Pancreas (tissue), 10 donors: ENCODE results near the gene TP63. TPM values are rescaled to one million over a fixed set of nuclear protein-coding genes. Genes with fewer than 3 reads are reported as not detected.

Experiments
- ATAC-seq, 4 donors: fragments of 200-7000 bp; cut with Tn5 transposase; one replicate each; pipeline versions ENCODE4 v1.8.0 to v1.9.1; 2020; ENCODE audit warnings: mild to moderate bottlenecking in 4 of 4, moderate library complexity in 4 of 4
- DNase-seq, 6 donors: peaks; one replicate each; pipeline ENCODE4 v3.0.0-alpha.2; 2020
- FAIRE-seq: peaks from 2 replicates; lab custom pipeline; 2012; peaks lifted over from hg19 to GRCh38; lab: Jason Lieb, UNC
- H3K27ac ChIP-seq, 4 donors: fragments of 200-600 bp; sonication (generic); 1 replicate in 3 of 4; 2 replicates in 1 of 4; pipeline versions ENCODE4 v1.5.0 to v1.8.0; 2020
- H3K27me3 ChIP-seq, 4 donors: fragments of 200-600 bp; one replicate each; pipeline ENCODE4 v1.8.0; 2021
- H3K36me3 ChIP-seq, 3 donors: fragments of 200-600 bp; sonication (generic) in 1 of 3; one replicate each; pipeline versions ENCODE4 v1.5.0 to v1.8.0; 2020 to 2021
- H3K4me1 ChIP-seq, 3 donors: fragments of 200-600 bp; one replicate each; pipeline ENCODE4 v1.8.0; 2021
- H3K4me3 ChIP-seq, 4 donors: fragments of 200-600 bp; sonication (generic) in 2 of 4; one replicate each; pipeline versions ENCODE4 v1.5.0 to v1.8.0; 2020 to 2021
- H3K9me3 ChIP-seq, 4 donors: fragments of 200-600 bp; one replicate each; pipeline ENCODE4 v1.8.0; 2021
- WGBS, 2 donors: extraction: QIAGEN DNeasy Blood & Tissue Kit; methylation state at CpG; one replicate each; pipeline ENCODE4 v1.1.7; 2013; 5-methylcytosine and 5-hydroxymethylcytosine counted together
- intact Hi-C, 3 donors: fragments of 100-400 bp; cut with DNase I; formaldehyde crosslinking; loops; one replicate each; pipeline versions ENCODE4 v1.11.1 to v1.14.2; 2022
- polyA plus RNA-seq, 2 donors: library from polyadenylated mRNA; stranded (reverse); fragments of 200-250 nt; gene quantifications; one replicate each; pipeline ENCODE4 v1.2.3, GENCODE V29; 2013
- total RNA-seq, 6 donors: library from RNA; stranded (reverse); fragmentation: NEBNext Ultra II Directional in 4 of 6; extraction: Animal tissue kit (Norgen Biotek cat#: 25700) in 4 of 6; gene quantifications; one replicate each; pipeline versions ENCODE4 v1.2.1 to v1.2.4, GENCODE V29; 2021 to 2023
- TF ChIP-seq, protein P1 (sequence below), 4 donors: fragments of 200-600 bp; sonication (generic) in 3 of 4; IDR thresholded peaks; one replicate each; pipeline versions ENCODE4 v1.5.0 to v1.8.0; 2021; ENCODE audit warnings: antibody characterized with exemption in 4 of 4
- donor health status: healthy with polysubstance abuse.
- donor health status: DM: no; HTN: no; CAD: no; lungs with moderate emphysema.
- donor health status: DM: no; HTN: no; CAD: no.
- donor health status: control.
- donor health status: control.
- donor health status: Bipolar disorder and iron deficiency.
- donor health status: DM: yes; HTN: yes; CAD: no.
- donor health status: DM: no; HTN: no; CAD: no.
- donor health status: DM: no; HTN: no; CAD: no.
- donor health status: DM: yes; HTN: yes; CAD: no.

The TP63 gene
- total and polyA plus RNA-seq, 8 donors, result 0.02 to 0.47 (median 0.06) TPM; not detected in 3

DNA sequence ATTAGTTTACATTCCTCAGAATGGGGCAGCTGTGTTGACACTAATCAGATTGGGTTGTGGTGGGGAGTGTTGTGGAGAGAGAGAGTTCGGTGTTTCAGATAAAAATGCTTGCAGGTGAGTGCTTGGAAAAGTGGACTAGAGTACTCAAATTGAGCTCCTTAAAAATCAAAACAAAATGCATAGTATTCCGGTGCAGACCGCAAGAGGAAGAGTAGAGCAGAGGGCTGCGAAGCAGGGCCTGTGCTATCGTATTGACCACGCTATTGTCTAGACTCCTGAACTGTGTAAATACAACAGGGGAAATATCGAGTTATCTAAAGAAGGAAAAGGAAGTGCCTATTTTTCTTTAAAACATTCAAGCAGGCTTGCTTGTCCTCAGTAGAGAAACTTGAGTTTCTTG, 159.5 kb downstream of the TP63 start:
- intact Hi-C loops, result no loop called here
- Histone ChIP-seq H3K4me3 (no peak overlapping the region), H3K9me3 (no peaks in the 10 kb centered on the region), H3K36me3 (no peaks in the 10 kb centered on the region), H3K4me1 (peaks cover 0 to 3% (median 0%) of the 10 kb centered on the region in 3 donors), H3K27ac (no peak overlapping the region), H3K27me3 (no peaks in the 10 kb centered on the region)
- FAIRE-seq (no peak), DNase-seq (no peak), ATAC-seq (peak in 3 of 4 donors; percentile 46 to 66 (median 64))
- TF ChIP-seq, protein P1, sequence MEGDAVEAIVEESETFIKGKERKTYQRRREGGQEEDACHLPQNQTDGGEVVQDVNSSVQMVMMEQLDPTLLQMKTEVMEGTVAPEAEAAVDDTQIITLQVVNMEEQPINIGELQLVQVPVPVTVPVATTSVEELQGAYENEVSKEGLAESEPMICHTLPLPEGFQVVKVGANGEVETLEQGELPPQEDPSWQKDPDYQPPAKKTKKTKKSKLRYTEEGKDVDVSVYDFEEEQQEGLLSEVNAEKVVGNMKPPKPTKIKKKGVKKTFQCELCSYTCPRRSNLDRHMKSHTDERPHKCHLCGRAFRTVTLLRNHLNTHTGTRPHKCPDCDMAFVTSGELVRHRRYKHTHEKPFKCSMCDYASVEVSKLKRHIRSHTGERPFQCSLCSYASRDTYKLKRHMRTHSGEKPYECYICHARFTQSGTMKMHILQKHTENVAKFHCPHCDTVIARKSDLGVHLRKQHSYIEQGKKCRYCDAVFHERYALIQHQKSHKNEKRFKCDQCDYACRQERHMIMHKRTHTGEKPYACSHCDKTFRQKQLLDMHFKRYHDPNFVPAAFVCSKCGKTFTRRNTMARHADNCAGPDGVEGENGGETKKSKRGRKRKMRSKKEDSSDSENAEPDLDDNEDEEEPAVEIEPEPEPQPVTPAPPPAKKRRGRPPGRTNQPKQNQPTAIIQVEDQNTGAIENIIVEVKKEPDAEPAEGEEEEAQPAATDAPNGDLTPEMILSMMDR (IDR thresholded peaks at IDR 0.05), result no peak
- WGBS, 2 donors, result 22% methylated on average over 7 of the region's 7 CpGs

DNA sequence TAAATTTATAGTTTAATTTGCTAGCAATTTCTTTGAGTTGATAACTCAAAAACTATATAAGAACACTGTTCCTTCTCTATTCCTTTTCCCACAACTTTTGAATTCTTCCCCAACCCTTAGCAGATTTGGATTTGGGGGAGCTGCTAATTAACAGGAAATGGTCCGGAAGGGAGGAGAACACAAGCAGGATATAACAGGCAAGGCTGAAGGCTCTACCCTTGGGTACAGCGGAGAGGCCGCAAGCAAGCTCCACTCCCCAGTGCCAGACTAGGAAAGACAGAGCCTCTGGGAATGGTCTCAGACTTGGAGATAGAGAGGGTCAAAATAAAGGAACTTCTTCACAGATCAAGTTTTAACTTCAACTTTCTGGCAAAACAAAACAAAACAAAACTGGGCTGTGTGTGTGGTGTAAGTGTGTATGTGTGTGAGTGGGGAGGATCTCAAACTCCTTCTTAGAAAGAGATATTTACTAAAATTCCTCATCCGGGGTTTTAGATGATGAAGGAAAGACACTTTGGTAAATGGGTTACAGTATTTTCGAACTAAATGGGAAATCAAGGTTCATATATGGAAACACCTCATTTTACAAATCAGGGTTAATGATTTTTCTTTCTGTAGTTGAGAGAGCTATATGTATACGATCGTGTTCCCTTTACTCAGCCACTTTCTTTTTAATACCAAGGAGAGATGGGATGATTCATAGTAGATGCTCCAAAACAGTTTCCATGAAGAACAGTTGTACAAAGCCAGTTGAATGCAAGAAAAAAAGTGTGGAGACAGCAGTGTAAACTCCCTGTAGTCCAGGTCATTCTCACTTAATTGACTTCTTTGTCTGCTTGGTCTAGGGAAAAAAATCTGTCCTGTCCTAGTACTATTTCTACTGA, 161.1 kb downstream of the TP63 start:
- FAIRE-seq (no peak), ATAC-seq (no peak), DNase-seq (no peak)
- intact Hi-C loops, result no loop called here
- TF ChIP-seq, protein P1 (IDR thresholded peaks at IDR 0.05), result no peak
- no peak overlapping the region for H3K4me3 ChIP-seq
- H3K9me3 ChIP-seq, result no peaks in the 10 kb centered on the region
- 78 to 84% methylated on average over 7 of the region's 7 CpGs for WGBS, 2 donors
- H3K4me1 ChIP-seq, result peaks cover 0 to 3% (median 0%) of the 10 kb centered on the region in 3 donors
- H3K27ac ChIP-seq, result no peak overlapping the region
- H3K27me3 ChIP-seq, result no peaks in the 10 kb centered on the region
- no peaks in the 10 kb centered on the region for H3K36me3 ChIP-seq

DNA sequence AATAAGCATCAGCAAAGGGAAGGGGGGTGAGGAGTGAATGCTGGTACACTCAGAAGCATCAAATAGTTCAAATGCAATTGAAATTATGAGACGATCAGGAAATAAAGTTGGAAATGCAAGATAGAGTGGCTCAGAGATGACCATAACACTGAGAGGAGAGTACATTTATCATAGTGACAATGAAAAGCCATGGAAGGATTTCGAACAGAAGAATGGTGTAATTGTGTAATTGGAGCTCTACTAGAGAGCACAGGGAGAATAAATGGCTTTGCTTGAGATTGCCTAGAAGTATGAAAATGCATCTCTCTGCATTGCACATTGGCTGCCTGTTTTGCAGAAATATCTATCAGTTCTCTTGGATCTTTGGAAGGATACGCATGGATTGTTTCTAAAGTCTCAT, 163.3 kb downstream of the TP63 start:
- TF ChIP-seq, protein P1 (IDR thresholded peaks at IDR 0.05), result no peak
- DNase-seq, result no peak
- H3K36me3 ChIP-seq, result no peaks in the 10 kb centered on the region
- intact Hi-C loops, result no loop called here
- H3K4me3 ChIP-seq, result no peak overlapping the region
- ATAC-seq, result no peak
- peaks cover 0 to 3% (median 0%) of the 10 kb centered on the region in 3 donors for H3K4me1 ChIP-seq
- H3K9me3 ChIP-seq, result no peaks in the 10 kb centered on the region
- FAIRE-seq, result no peak
- 55 to 57% methylated on average over 3 of the region's 3 CpGs for WGBS, 2 donors
- H3K27ac ChIP-seq, result no peak overlapping the region
- H3K27me3 ChIP-seq, result no peaks in the 10 kb centered on the region

DNA sequence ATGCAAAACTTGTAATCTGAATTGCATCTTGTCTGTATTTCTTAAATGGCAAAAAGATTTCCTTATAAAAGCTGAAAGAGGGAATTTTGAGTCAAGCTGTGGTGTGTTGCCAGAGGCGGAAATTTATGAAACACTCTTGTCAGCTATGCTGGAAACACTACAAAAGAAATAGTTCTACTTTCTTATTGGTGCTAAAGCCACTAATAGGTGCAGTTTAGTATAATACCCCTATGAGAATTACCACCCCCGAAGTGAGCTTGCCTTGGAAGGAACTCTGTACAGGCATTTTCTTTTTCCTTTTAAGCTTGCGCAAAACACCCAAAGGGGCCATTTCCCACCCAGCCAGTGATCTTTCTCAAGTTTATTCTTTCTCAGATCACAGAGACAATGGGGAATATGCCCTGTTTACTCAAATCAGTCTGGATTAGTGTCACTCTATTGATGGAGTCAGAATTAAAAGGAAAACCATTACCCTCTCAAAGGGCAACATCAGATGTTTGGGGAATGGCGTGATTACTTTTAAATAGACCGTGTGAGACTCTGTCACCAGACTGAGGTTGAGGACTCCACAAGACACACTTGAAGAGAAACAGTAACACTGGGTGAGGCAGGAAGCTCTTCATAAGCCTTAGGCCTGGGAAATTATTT, 166.0 kb downstream of the TP63 start:
- Histone ChIP-seq H3K27me3 (no peaks in the 10 kb centered on the region), H3K9me3 (no peaks in the 10 kb centered on the region), H3K27ac (no peak overlapping the region), H3K4me1 (no peaks in the 10 kb centered on the region), H3K4me3 (no peak overlapping the region), H3K36me3 (no peaks in the 10 kb centered on the region)
- intact Hi-C loops, result no loop called here
- WGBS, 2 donors, result 71 to 85% methylated on average over 5 of the region's 5 CpGs
- TF ChIP-seq, protein P1 (IDR thresholded peaks at IDR 0.05), result no peak
- DNase-seq (no peak), FAIRE-seq (no peak), ATAC-seq (no peak)
